SK-N-MC (cell line): ENCODE measurements around the gene PTPN14.

ENCODE experiments used
- EZH2 ChIP-seq: fragments of 200-600 bp; sonication (generic); IDR thresholded peaks from one replicate; pipeline ENCODE4 v1.6.1; 2017; ENCODE audit warnings: antibody characterized with exemption
- FOXP2 ChIP-seq: optimal IDR thresholded peaks from 2 replicates; pipeline ENCODE3; 2011; ENCODE audit warnings: mild to moderate bottlenecking, moderate library complexity; ENCODE audit not compliant: insufficient read depth; ENCODE audit errors: extremely low read length, control extremely low read depth
- POLR2AphosphoS5 ChIP-seq: IDR thresholded peaks from 2 replicates; pipeline ENCODE4 v1.6.1; 2012; ENCODE audit warnings: mild to moderate bottlenecking, low read depth, low read length, borderline replicate concordance

- no peak for TF ChIP-seq EZH2
- TF ChIP-seq POLR2AphosphoS5, result no peak
- no peak for TF ChIP-seq FOXP2
Observed at GRCh38 chr1:214338212-214338611, 213.2 kb downstream of the PTPN14 start.
